DOHH2 (cell line): ENCODE data around the gene CYP2D6.
"Not testable (repeated sequence)": the region's sequence is repeated elsewhere in the genome, so short reads cannot be mapped to it uniquely, and the experiment has no call there.

Source experiments
- H3F3A ChIP-seq: fragments of 200-600 bp; sonication (generic), shearing (Covaris generic); 2 replicates; pipeline ENCODE4 v1.6.0; 2016; ENCODE audit warnings: antibody characterized with exemption, mild to moderate bottlenecking; ENCODE audit not compliant: control insufficient read depth, insufficient read depth
- H3K27ac ChIP-seq: fragments of 200-600 bp; sonication (generic); 2 replicates; pipeline ENCODE4 v1.5.1; 2014; ENCODE audit warnings: low read depth, mild to moderate bottlenecking, low read length, moderate library complexity
- H3K27me3 ChIP-seq: fragments of 200-600 bp; sonication (generic); 2 replicates; pipeline ENCODE4 v1.6.1; 2014; ENCODE audit warnings: mild to moderate bottlenecking, low read length, mixed read lengths; ENCODE audit not compliant: control insufficient read depth
- H3K36me3 ChIP-seq: fragments of 200-600 bp; sonication (generic); 2 replicates; pipeline ENCODE4 v1.6.1; 2014; ENCODE audit warnings: mild to moderate bottlenecking, low read length, moderate library complexity, mixed read lengths; ENCODE audit not compliant: control insufficient read depth
- H3K4me1 ChIP-seq: fragments of 200-600 bp; sonication (generic); 2 replicates; pipeline ENCODE4 v1.6.1; 2014; ENCODE audit warnings: mild to moderate bottlenecking, low read length, mixed read lengths; ENCODE audit not compliant: control insufficient read depth
- H3K4me2 ChIP-seq: fragments of 200-600 bp; sonication (generic); 2 replicates; pipeline ENCODE4 v1.6.0; 2014; ENCODE audit warnings: mild to moderate bottlenecking, low read length, moderate library complexity
- H3K4me3 ChIP-seq: fragments of 200-600 bp; sonication (generic); 2 replicates; pipeline ENCODE4 v1.5.1; 2014; ENCODE audit warnings: mild to moderate bottlenecking, low read length, mixed read lengths
- H3K79me2 ChIP-seq: fragments of 200-600 bp; sonication (generic); 2 replicates; pipeline ENCODE4 v1.6.1; 2014; ENCODE audit warnings: mild to moderate bottlenecking, low read length, mixed read lengths; ENCODE audit not compliant: control insufficient read depth
- H3K9me2 ChIP-seq: fragments of 200-600 bp; sonication (generic); replicated peaks from 2 replicates; pipeline ENCODE4 v1.6.1; 2014; ENCODE audit warnings: mild to moderate bottlenecking, low read length, mixed read lengths; ENCODE audit not compliant: control insufficient read depth
- H3K9me3 ChIP-seq: fragments of 200-600 bp; sonication (generic); 2 replicates; pipeline ENCODE4 v1.6.1; 2014; ENCODE audit warnings: antibody characterized with exemption, low read length, mixed read lengths; ENCODE audit not compliant: control insufficient read depth, insufficient read depth
- H4K20me1 ChIP-seq: fragments of 200-600 bp; sonication (generic); 2 replicates; pipeline ENCODE4 v1.6.0; 2014; ENCODE audit warnings: low read depth, mild to moderate bottlenecking, antibody characterized with exemption, low read length, moderate library complexity; ENCODE audit not compliant: control insufficient read depth, insufficient read depth
- CTCF ChIP-seq: fragments of 200-600 bp; sonication (generic); IDR thresholded peaks from one replicate; pipeline ENCODE4 v1.5.1; 2014; ENCODE audit warnings: antibody characterized with exemption, mild to moderate bottlenecking, low read depth, low read length; ENCODE audit not compliant: poor library complexity, severe bottlenecking
- EZH2phosphoT487 ChIP-seq: fragments of 200-600 bp; sonication (generic); IDR thresholded peaks from 2 replicates; pipeline ENCODE4 v1.6.1; 2017; ENCODE audit warnings: borderline replicate concordance, mild to moderate bottlenecking, antibody characterized with exemption, low read length, moderate library complexity, mixed read lengths

The CYP2D6 gene

DNA sequence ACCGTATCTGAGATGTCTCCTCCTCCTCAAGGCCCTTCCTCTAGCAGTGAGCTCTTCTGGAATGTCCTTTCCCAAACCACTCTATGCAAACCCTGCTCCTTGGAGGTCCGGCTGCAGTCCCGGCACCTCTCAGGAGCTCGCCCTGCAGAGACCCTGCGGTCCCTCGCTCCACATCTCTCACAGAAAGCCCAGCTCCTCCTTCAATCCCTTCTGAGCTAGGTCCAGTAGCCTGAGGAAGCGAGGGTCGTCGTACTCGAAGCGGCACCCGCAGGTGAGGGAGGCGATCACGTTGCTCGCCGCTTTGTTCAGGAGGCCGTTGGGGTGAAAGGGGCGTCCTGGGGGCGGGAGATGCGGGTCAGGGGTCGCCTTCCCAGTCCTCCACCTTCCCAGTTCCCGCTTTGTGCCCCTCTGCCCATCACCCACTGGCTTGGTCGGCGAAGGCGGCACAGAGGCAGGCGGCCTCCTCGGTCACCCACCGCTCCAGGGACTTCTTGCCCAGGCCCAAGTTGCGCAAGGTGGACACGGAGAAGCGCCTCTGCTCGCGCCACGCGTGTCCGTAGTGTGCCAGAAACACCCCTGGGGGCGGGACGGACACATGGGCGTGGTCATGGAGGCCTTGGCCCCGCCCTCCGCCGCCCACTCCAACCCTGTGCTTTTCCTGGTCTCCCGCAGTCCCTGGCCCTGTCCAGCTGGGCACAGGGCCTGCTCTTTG is 21.5 kb upstream of the CYP2D6 start:
- no peak overlapping the region for H3K27ac ChIP-seq
- TF ChIP-seq EZH2phosphoT487 (no peak), CTCF (no peak)
- no peaks in the 10 kb centered on the region; the same call in 1 of the 2 replicates for H3K36me3 ChIP-seq
- H3K4me2 ChIP-seq = no peak overlapping the region
- no peaks in the 10 kb centered on the region for H3K79me2 ChIP-seq
- H4K20me1 ChIP-seq = no peaks in the 10 kb centered on the region
- H3K9me2 ChIP-seq = no peaks in the 10 kb centered on the region
- no peak overlapping the region for H3K4me3 ChIP-seq
- H3F3A ChIP-seq = no peaks in the 10 kb centered on the region
- H3K9me3 ChIP-seq = no peaks in the 10 kb centered on the region
- no peaks in the 10 kb centered on the region for H3K27me3 ChIP-seq
- H3K4me1 ChIP-seq = no peaks in the 10 kb centered on the region

GRCh38 chr22:42150727-42151590 is 20.3 kb upstream of the CYP2D6 start:
- Histone ChIP-seq H3K4me2 (no peak overlapping the region), H3K79me2 (no peaks in the 10 kb centered on the region), H3K36me3 (no peaks in the 10 kb centered on the region; the same call in 1 of the 2 replicates), H3K4me3 (no peak overlapping the region), H4K20me1 (no peaks in the 10 kb centered on the region), H3K27ac (no peak overlapping the region), H3K27me3 (no peaks in the 10 kb centered on the region), H3F3A (no peaks in the 10 kb centered on the region), H3K9me3 (no peaks in the 10 kb centered on the region), H3K4me1 (no peaks in the 10 kb centered on the region), H3K9me2 (no peaks in the 10 kb centered on the region)
- TF ChIP-seq EZH2phosphoT487 (no peak), CTCF (no peak)

GRCh38 chr22:42149798-42150197 is 19.2 kb upstream of the CYP2D6 start:
- H3K4me2 ChIP-seq, H3K27me3 ChIP-seq, H4K20me1 ChIP-seq, H3K4me3 ChIP-seq, H3K9me2 ChIP-seq, H3K79me2 ChIP-seq, H3K36me3 ChIP-seq, H3K4me1 ChIP-seq, H3F3A ChIP-seq, H3K9me3 ChIP-seq, H3K27ac ChIP-seq: not testable (repeated sequence)

GRCh38 chr22:42145175-42145574 is 14.6 kb upstream of the CYP2D6 start:
- Histone ChIP-seq H3K4me1 (no peaks in the 10 kb centered on the region), H3K9me2 (no peaks in the 10 kb centered on the region), H4K20me1 (no peaks in the 10 kb centered on the region), H3F3A (no peaks in the 10 kb centered on the region), H3K9me3 (no peaks in the 10 kb centered on the region), H3K27me3 (no peaks in the 10 kb centered on the region), H3K79me2 (no peaks in the 10 kb centered on the region), H3K36me3 (no peaks in the 10 kb centered on the region), H3K27ac (no peak overlapping the region), H3K4me3 (no peak overlapping the region), H3K4me2 (no peak overlapping the region)
- no peak for TF ChIP-seq EZH2phosphoT487
- TF ChIP-seq CTCF = no peak

DNA sequence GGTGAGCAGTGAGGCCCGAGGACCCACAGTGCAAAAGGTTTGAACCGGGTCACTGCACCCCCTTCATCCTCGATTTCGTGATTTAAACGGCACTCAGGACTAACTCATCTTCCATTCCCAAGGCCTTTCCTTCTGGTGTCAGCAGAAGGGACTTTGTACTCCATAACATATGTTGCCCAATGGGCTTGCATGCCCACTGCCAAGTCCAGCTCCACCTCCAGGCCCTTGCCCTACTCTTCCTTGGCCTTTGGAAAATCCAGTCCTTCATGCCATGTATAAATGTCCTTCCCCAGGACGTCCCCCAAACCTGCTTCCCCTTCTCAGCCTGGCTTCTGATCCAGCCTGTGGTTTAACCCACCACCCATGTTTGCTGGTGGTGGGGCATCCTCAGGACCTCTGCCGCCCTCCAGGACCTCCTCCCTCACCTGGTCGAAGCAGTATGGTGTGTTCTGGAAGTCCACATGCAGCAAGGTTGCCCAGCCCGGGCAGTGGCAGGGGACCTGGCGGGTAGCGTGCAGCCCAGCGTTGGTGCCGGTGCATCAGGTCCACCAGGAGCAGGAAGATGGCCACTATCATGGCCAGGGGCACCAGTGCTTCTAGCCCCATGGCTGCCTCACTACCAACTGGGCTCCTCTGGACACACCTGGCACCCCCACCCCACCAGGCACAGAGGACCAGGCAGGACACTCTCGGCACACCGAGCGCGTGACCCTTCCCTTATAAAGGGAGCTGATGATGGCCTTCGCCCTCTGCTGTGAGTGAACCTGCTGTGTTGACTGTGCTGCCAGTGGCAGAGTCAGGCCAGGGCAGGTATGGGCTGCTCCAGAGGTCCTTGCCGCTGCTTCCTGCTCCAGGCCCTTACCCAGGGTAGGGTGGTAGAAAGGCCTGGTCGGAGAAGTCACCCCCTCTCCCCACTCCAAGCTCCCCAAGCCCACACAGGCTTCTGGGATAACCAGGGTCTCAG is 13.5 kb upstream of the CYP2D6 start:
- H3K4me3 ChIP-seq, H3K36me3 ChIP-seq, H3K27ac ChIP-seq, H3F3A ChIP-seq, H3K79me2 ChIP-seq, H3K27me3 ChIP-seq, H3K4me2 ChIP-seq, H3K9me2 ChIP-seq, H3K9me3 ChIP-seq, H4K20me1 ChIP-seq, H3K4me1 ChIP-seq: not testable (repeated sequence)
